ENCODE measurements around the gene DNAJC3.
"Not testable (repeated sequence)": the region's sequence is repeated elsewhere in the genome, so short reads cannot be mapped to it uniquely, and the experiment has no call there.

The DNAJC3 gene

GRCh38 chr13:95716231-95716630 lies 39.3 kb downstream of the DNAJC3 start:
- no peak for DNase-seq

- DNase-seq = no peak
Measured at GRCh38 chr13:95722241-95722640, 45.3 kb downstream of the DNAJC3 start.

- no peak for DNase-seq
Measured at GRCh38 chr13:95723438-95723837, 46.5 kb downstream of the DNAJC3 start.

- DNase-seq = no peak
Measured at GRCh38 chr13:95724252-95724651, 47.3 kb downstream of the DNAJC3 start.

GRCh38 chr13:95726876-95727275 lies 49.9 kb downstream of the DNAJC3 start:
- DNase-seq = no peak

- DNase-seq = no peak
Measured at GRCh38 chr13:95728957-95729356, 52.0 kb downstream of the DNAJC3 start.

- no peak for DNase-seq
Measured at GRCh38 chr13:95734124-95734523, 57.2 kb downstream of the DNAJC3 start.

GRCh38 chr13:95740071-95740978 lies 63.4 kb downstream of the DNAJC3 start:
- DNase-seq = not testable (repeated sequence)

GRCh38 chr13:95740979-95741320 lies 64.0 kb downstream of the DNAJC3 start:
- DNase-seq = no peak

GRCh38 chr13:95741584-95742563 lies 64.9 kb downstream of the DNAJC3 start:
- no peak for DNase-seq

GRCh38 chr13:95743192-95743591 lies 66.3 kb downstream of the DNAJC3 start:
- no peak for DNase-seq

GRCh38 chr13:95745289-95745688 lies 68.3 kb downstream of the DNAJC3 start:
- DNase-seq = no peak

- no peak for DNase-seq
Measured at GRCh38 chr13:95745752-95746151, 68.8 kb downstream of the DNAJC3 start.

GRCh38 chr13:95749545-95749944 lies 72.6 kb downstream of the DNAJC3 start:
- DNase-seq = no peak

GRCh38 chr13:95752677-95753076 lies 75.7 kb downstream of the DNAJC3 start:
- no peak for DNase-seq

GRCh38 chr13:95754069-95754468 lies 77.1 kb downstream of the DNAJC3 start:
- DNase-seq = no peak

- DNase-seq = no peak
Measured at GRCh38 chr13:95756072-95756471, 79.1 kb downstream of the DNAJC3 start.

GRCh38 chr13:95762626-95763025 lies 85.7 kb downstream of the DNAJC3 start:
- not testable (repeated sequence) for DNase-seq

GRCh38 chr13:95763601-95764000 lies 86.7 kb downstream of the DNAJC3 start:
- DNase-seq = no peak

GRCh38 chr13:95771905-95772304 lies 95.0 kb downstream of the DNAJC3 start:
- DNase-seq = no peak

- no peak for DNase-seq
Measured at GRCh38 chr13:95779522-95779921, 102.6 kb downstream of the DNAJC3 start.

- no peak for DNase-seq
Measured at GRCh38 chr13:95781016-95781415, 104.1 kb downstream of the DNAJC3 start.

- not testable (repeated sequence) for DNase-seq
Measured at GRCh38 chr13:95781940-95782339, 105.0 kb downstream of the DNAJC3 start.

GRCh38 chr13:95783747-95784146 lies 106.8 kb downstream of the DNAJC3 start:
- no peak for DNase-seq
